ENCODE data around the gene ABCC4. TPM values are rescaled to one million over a fixed set of nuclear protein-coding genes. Genes with fewer than 3 reads are reported as not detected.

ABCC4 gene
- total RNA-seq, 6 experiments from 2014 or later: 1.1 to 4.9 (median 3.8) TPM

- Histone ChIP-seq H3K4me3 (no peak overlapping the region), H3K27me3 (no peaks in the 10 kb centered on the region), H3K36me3 (no peaks in the 10 kb centered on the region), H3K9me3 (no peaks in the 10 kb centered on the region), H3K4me1 (no peaks in the 10 kb centered on the region), H3K27ac (no peak overlapping the region)
- intact Hi-C loops (cut with DNase I): no loop called here
- ATAC-seq (no peak), DNase-seq (no peak)
- WGBS (ENCODE audit: insufficient coverage, low coverage, low lambda C conversion rate, missing lambda C conversion rate): 89% methylated on average over 4 of the region's 4 CpGs
- no peak for TF ChIP-seq POLR2A (IDR thresholded peaks at IDR 0.05)
- TF ChIP-seq CTCF (IDR thresholded peaks at IDR 0.05): no peak
These were observed 277.8 kb downstream of the ABCC4 start for GRCh38 chr13:95023405-95023804.

- no peak for ATAC-seq
- intact Hi-C loops (cut with DNase I): no loop called here
- no peak overlapping the region for H3K4me3 ChIP-seq
These were observed 280.8 kb downstream of the ABCC4 start for GRCh38 chr13:95020298-95020987.

GRCh38 chr13:95019886-95020285, 281.4 kb downstream of the ABCC4 start:
- Histone ChIP-seq H3K4me3 (no peak overlapping the region), H3K36me3 (no peaks in the 10 kb centered on the region), H3K27ac (no peak overlapping the region), H3K27me3 (no peaks in the 10 kb centered on the region), H3K9me3 (no peaks in the 10 kb centered on the region), H3K4me1 (no peaks in the 10 kb centered on the region)
- intact Hi-C loops (cut with DNase I): no loop called here
- TF ChIP-seq CTCF (IDR thresholded peaks at IDR 0.05) (no peak), POLR2A (IDR thresholded peaks at IDR 0.05) (no peak)
- no peak for DNase-seq
- ATAC-seq: no peak
- WGBS (ENCODE audit: insufficient coverage, low coverage, low lambda C conversion rate, missing lambda C conversion rate): 77% methylated on average over 7 of the region's 7 CpGs

More at GRCh38 chr13:95020298-95020987, 280.8 kb downstream of the ABCC4 start:
- WGBS (ENCODE audit: insufficient coverage, low coverage, low lambda C conversion rate, missing lambda C conversion rate): 86% methylated on average over 6 of the region's 6 CpGs
- Histone ChIP-seq H3K4me1 (no peaks in the 10 kb centered on the region), H3K27ac (no peak overlapping the region), H3K36me3 (no peaks in the 10 kb centered on the region), H3K27me3 (no peaks in the 10 kb centered on the region), H3K9me3 (no peaks in the 10 kb centered on the region)
- TF ChIP-seq POLR2A (IDR thresholded peaks at IDR 0.05) (no peak), CTCF (IDR thresholded peaks at IDR 0.05) (no peak)
- DNase-seq: no peak

- H3K27me3 ChIP-seq: no peaks in the 10 kb centered on the region
- peaks cover 0 to 3% (median 0%) of the 10 kb centered on the region in 4 donors for H3K4me1 ChIP-seq
- no peak overlapping the region for H3K4me3 ChIP-seq
- intact Hi-C loops (cut with DNase I): no loop called here
- WGBS (ENCODE audit: insufficient coverage, low coverage, low lambda C conversion rate, missing lambda C conversion rate): 81% methylated on average over 11 of the region's 12 CpGs
- no peak overlapping the region for H3K27ac ChIP-seq
- TF ChIP-seq CTCF (IDR thresholded peaks at IDR 0.05): no peak
- no peak for TF ChIP-seq POLR2A (IDR thresholded peaks at IDR 0.05)
- ATAC-seq (no peak), DNase-seq (no peak)
- no peaks in the 10 kb centered on the region for H3K9me3 ChIP-seq
- H3K36me3 ChIP-seq: no peaks in the 10 kb centered on the region
These were observed 293.9 kb downstream of the ABCC4 start for GRCh38 chr13:95007322-95007721.
